ENCODE measurements around the gene ASB1.

Gene ASB1

DNA sequence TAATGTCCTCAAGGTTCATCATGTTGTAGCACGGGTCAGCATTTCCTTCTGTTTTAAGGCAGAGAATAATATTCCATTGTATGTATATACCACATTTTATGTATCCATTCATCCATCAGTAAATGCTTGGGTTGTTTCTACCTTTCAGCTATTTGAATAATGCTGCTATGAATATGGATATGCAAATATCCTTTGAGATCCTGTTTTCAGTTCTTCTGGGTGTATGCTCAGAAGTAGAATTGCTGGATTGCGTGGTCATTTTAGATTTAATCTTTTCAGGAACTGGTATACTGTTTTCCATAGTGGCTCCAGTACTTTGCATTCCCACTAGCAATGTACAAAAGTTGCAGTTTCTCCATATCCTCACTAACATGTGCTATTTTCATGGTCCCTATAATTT is 13.4 kb upstream of the ASB1 start:
- CTCF ChIA-PET: interaction anchor here (0.6 kb wide), 1 partner anchor 108 kb away, joined by 3 read pairs; no protein-coding TSS in a partner anchor
- Histone ChIP-seq H3K36me3 (ENCODE audit: control insufficient read depth in 2 of 2, insufficient read depth in 1 of 2, low read length in 2 of 2) (peaks cover 0 to 8% of the 10 kb centered on the region in 2 experiments; a peak in 1 of 3 replicates), H3K27ac (ENCODE audit: extremely low read depth, low read depth, low read length) (no peak overlapping the region), H3K4me3 (ENCODE audit: low read depth, low read length) (no peak overlapping the region), H3K4me1 (ENCODE audit: control insufficient read depth, insufficient read depth, low read length) (0 out of 2 replicates have a peak, but pooled peaks cover 6% of the 10 kb centered on the region), H3K9me3 (ENCODE audit: control insufficient read depth, insufficient read depth, low read depth, low read length) (no peaks in the 10 kb centered on the region)
- POLR2A ChIA-PET: no interaction called here
- TF ChIP-seq ZNF623 (tag by site-specific recombination; IDR thresholded peaks at IDR 0.05): no peak

DNA sequence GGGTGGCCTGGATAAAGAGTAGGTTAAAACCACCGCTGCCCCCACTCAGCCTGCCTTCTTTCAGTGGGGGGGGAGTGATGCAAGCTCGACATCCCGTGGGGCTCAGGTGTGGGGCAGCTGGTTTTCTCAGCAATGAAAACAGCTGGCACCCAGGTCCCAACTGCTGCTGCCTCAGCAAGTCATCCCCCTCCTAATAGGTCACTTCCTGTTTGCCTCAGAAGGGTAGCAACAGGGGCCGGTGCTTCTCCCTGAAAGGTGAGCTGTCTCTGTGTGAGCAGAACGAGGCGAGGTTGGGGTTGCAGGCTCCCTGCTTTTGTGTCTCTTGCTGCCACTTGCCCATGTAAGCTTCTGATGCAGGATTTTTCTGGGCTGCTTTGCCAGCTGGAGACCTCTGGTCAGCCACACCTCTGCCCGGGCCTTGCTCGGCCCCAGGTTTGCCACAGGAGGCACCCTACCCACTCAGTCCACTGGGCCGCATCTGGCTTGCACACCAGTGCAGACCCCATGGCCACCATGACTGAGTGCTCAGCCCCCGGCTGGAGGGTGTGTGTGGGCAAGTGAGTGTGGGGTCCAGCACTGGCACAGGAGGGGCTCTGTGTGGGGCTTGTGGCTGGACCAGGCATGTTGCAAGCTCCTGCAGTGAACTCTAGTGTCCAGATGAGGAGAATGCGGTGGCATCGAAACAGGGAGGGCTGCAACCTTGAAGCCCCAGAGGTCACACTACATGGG is 11.5 kb upstream of the ASB1 start:
- CTCF ChIA-PET: no interaction called here
- POLR2A ChIA-PET: no interaction called here
- TF ChIP-seq ZNF660 (tag by site-specific recombination; IDR thresholded peaks at IDR 0.05): no peak
- no peak for TF ChIP-seq GLI4 (tag by site-specific recombination; IDR thresholded peaks at IDR 0.05)
- no peak for TF ChIP-seq ZNF155 (tag by site-specific recombination; IDR thresholded peaks at IDR 0.05)
- no peak for TF ChIP-seq ZSCAN30 (tag by site-specific recombination; IDR thresholded peaks at IDR 0.05)
- TF ChIP-seq SCRT2 (tag by site-specific recombination; IDR thresholded peaks at IDR 0.05): no peak
- TF ChIP-seq, protein P1, sequence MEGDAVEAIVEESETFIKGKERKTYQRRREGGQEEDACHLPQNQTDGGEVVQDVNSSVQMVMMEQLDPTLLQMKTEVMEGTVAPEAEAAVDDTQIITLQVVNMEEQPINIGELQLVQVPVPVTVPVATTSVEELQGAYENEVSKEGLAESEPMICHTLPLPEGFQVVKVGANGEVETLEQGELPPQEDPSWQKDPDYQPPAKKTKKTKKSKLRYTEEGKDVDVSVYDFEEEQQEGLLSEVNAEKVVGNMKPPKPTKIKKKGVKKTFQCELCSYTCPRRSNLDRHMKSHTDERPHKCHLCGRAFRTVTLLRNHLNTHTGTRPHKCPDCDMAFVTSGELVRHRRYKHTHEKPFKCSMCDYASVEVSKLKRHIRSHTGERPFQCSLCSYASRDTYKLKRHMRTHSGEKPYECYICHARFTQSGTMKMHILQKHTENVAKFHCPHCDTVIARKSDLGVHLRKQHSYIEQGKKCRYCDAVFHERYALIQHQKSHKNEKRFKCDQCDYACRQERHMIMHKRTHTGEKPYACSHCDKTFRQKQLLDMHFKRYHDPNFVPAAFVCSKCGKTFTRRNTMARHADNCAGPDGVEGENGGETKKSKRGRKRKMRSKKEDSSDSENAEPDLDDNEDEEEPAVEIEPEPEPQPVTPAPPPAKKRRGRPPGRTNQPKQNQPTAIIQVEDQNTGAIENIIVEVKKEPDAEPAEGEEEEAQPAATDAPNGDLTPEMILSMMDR (tag by site-specific recombination; IDR thresholded peaks at IDR 0.05): no peak
- TF ChIP-seq RBAK (tag by site-specific recombination; IDR thresholded peaks at IDR 0.05): no peak
- no peak for TF ChIP-seq ZNF76 (tag by site-specific recombination; IDR thresholded peaks at IDR 0.05; ENCODE audit: borderline replicate concordance, low read depth)
- TF ChIP-seq ZNF501 (tag by site-specific recombination; IDR thresholded peaks at IDR 0.05): no peak
- TF ChIP-seq ZNF561 (tag by site-specific recombination; IDR thresholded peaks at IDR 0.05; ENCODE audit: borderline replicate concordance): no peak
- TF ChIP-seq ZNF248 (tag by site-specific recombination; IDR thresholded peaks at IDR 0.05): no peak
- no peak for TF ChIP-seq ZNF266 (tag by site-specific recombination; IDR thresholded peaks at IDR 0.05; ENCODE audit: low read depth)
- no peak for TF ChIP-seq ZNF626 (tag by site-specific recombination; IDR thresholded peaks at IDR 0.05)
- TF ChIP-seq GLI2 (tag by site-specific recombination; IDR thresholded peaks at IDR 0.05; ENCODE audit: borderline replicate concordance, low read depth): no peak
- no peak for TF ChIP-seq REPIN1 (tag by site-specific recombination; IDR thresholded peaks at IDR 0.05; ENCODE audit: low read depth)
- TF ChIP-seq ZNF548 (tag by site-specific recombination; IDR thresholded peaks at IDR 0.05): no peak
- TF ChIP-seq MYNN (tag by site-specific recombination; IDR thresholded peaks at IDR 0.05; ENCODE audit: borderline replicate concordance): no peak
- TF ChIP-seq ZNF114 (tag by site-specific recombination; IDR thresholded peaks at IDR 0.05): no peak
- TF ChIP-seq, protein P2, sequence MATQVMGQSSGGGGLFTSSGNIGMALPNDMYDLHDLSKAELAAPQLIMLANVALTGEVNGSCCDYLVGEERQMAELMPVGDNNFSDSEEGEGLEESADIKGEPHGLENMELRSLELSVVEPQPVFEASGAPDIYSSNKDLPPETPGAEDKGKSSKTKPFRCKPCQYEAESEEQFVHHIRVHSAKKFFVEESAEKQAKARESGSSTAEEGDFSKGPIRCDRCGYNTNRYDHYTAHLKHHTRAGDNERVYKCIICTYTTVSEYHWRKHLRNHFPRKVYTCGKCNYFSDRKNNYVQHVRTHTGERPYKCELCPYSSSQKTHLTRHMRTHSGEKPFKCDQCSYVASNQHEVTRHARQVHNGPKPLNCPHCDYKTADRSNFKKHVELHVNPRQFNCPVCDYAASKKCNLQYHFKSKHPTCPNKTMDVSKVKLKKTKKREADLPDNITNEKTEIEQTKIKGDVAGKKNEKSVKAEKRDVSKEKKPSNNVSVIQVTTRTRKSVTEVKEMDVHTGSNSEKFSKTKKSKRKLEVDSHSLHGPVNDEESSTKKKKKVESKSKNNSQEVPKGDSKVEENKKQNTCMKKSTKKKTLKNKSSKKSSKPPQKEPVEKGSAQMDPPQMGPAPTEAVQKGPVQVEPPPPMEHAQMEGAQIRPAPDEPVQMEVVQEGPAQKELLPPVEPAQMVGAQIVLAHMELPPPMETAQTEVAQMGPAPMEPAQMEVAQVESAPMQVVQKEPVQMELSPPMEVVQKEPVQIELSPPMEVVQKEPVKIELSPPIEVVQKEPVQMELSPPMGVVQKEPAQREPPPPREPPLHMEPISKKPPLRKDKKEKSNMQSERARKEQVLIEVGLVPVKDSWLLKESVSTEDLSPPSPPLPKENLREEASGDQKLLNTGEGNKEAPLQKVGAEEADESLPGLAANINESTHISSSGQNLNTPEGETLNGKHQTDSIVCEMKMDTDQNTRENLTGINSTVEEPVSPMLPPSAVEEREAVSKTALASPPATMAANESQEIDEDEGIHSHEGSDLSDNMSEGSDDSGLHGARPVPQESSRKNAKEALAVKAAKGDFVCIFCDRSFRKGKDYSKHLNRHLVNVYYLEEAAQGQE (tag by site-specific recombination; IDR thresholded peaks at IDR 0.05): no peak
- TF ChIP-seq ZNF174 (tag by site-specific recombination; IDR thresholded peaks at IDR 0.05): no peak

More for the DNA sequence above, 11.5 kb upstream of the ASB1 start:
- H3K4me3 ChIP-seq (ENCODE audit: low read depth, low read length): no peak overlapping the region
- H3K4me1 ChIP-seq (ENCODE audit: control insufficient read depth, insufficient read depth, low read length): 0 out of 2 replicates have a peak, but pooled peaks cover 6% of the 10 kb centered on the region
- H3K9me3 ChIP-seq (ENCODE audit: control insufficient read depth, insufficient read depth, low read depth, low read length): no peaks in the 10 kb centered on the region
- H3K36me3 ChIP-seq (ENCODE audit: control insufficient read depth in 2 of 2, insufficient read depth in 1 of 2, low read length in 2 of 2): peaks cover 0 to 8% of the 10 kb centered on the region in 2 experiments; a peak in 1 of 3 replicates
- H3K27ac ChIP-seq (ENCODE audit: extremely low read depth, low read depth, low read length): no peak overlapping the region

Measured in HEK293 (cell line).